Uterus (tissue), 2 donors: ENCODE measurements around the gene GLB1L.

Source experiments
- POLR2A ChIP-seq, 2 donors: fragments of 450-650 bp; IDR thresholded peaks; one replicate each; pipeline ENCODE4 v1.6.1; 2016; ENCODE audit warnings: antibody characterized with exemption in 2 of 2, mild to moderate bottlenecking in 1 of 2, moderate library complexity in 1 of 2
- TF ChIP-seq, protein P1 (sequence below), 4 experiments: fragments of 200-600 bp in 2 of 4; fragments of 450-650 bp in 2 of 4; sonication (generic) in 2 of 4; IDR thresholded peaks; one replicate each; pipeline ENCODE4 v1.5.1; 2016 to 2019; ENCODE audit warnings: antibody characterized with exemption in 4 of 4, mild to moderate bottlenecking in 2 of 4, moderate library complexity in 1 of 4

- TF ChIP-seq, protein P1, sequence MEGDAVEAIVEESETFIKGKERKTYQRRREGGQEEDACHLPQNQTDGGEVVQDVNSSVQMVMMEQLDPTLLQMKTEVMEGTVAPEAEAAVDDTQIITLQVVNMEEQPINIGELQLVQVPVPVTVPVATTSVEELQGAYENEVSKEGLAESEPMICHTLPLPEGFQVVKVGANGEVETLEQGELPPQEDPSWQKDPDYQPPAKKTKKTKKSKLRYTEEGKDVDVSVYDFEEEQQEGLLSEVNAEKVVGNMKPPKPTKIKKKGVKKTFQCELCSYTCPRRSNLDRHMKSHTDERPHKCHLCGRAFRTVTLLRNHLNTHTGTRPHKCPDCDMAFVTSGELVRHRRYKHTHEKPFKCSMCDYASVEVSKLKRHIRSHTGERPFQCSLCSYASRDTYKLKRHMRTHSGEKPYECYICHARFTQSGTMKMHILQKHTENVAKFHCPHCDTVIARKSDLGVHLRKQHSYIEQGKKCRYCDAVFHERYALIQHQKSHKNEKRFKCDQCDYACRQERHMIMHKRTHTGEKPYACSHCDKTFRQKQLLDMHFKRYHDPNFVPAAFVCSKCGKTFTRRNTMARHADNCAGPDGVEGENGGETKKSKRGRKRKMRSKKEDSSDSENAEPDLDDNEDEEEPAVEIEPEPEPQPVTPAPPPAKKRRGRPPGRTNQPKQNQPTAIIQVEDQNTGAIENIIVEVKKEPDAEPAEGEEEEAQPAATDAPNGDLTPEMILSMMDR (IDR thresholded peaks at IDR 0.05), result no peak
- peak in 1 of 2 donors; percentile 13 for TF ChIP-seq POLR2A (IDR thresholded peaks at IDR 0.05)
Measured at GRCh38 chr2:219249203-219249980, 4.1 kb upstream of the GLB1L start.
